GM19324 (cell line): ENCODE results near the gene CHRM4.

Experiments
- ATAC-seq: cut with Tn5 transposase; IDR thresholded peaks from one replicate; pipeline ENCODE4 v1.9.1; 2021; ENCODE audit warnings: mild to moderate bottlenecking, moderate library complexity; ENCODE audit not compliant: unreplicated experiment, low FRiP score

Gene CHRM4

GRCh38 chr11:46391578-46392420 is at the start of gene CHRM4:
TSS of gene CHRM4 (minus strand) at chr11:46391776. CDS start at chr11:46386557, 5,219 bp downstream.
- ATAC-seq: peak; percentile 3

GRCh38 chr11:46438211-46438610 is 46.6 kb upstream of the CHRM4 start:
- ATAC-seq: no peak

DNA sequence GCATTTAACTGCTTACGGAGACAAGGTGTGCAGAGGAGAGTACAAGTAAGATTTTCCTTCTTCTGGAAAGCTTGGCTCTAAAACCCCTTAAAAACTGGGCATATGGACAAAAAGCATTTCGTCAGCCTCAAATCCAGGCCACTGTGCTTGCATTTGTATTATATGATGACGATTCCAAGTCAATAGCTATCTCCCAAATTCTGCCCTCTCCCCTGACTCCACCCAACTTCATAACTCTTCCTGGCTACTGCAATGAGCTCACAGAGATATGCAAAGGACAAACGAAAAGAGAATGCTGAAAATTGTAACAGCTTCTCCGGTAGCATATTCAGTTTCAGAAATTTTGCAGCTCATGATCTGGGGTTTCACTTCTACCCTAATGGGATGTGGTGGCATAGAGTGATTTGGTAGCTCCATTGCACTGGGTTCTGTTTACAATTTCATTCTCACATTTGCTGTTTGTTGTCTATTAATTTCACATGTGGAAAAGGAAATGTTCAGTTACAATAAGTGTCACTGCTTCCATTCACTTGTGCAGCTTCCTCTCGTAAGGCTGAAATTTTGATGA is 45.6 kb upstream of the CHRM4 start:
- no peak for ATAC-seq

- no peak for ATAC-seq
Observed at GRCh38 chr11:46436113-46436512, 44.5 kb upstream of the CHRM4 start.

DNA sequence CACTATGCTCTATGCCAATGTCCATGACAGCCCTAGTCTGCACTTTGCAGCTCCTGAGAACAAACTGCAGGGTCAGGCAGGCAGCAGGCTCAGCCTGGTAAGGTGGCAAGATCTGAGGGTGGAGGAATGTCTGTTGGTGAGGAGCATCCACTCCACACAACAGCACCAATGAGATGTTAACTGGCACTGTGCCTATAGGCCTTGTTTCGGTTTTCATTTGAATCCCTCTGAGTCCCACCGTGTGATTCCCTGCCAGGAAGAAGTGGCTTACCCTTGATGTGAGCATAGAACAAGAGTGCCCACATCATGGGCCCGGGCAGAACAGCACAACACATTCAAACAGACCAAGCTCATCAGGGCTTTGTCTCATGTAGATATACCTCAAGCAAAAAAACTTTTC is 44.1 kb upstream of the CHRM4 start:
- no peak for ATAC-seq

DNA sequence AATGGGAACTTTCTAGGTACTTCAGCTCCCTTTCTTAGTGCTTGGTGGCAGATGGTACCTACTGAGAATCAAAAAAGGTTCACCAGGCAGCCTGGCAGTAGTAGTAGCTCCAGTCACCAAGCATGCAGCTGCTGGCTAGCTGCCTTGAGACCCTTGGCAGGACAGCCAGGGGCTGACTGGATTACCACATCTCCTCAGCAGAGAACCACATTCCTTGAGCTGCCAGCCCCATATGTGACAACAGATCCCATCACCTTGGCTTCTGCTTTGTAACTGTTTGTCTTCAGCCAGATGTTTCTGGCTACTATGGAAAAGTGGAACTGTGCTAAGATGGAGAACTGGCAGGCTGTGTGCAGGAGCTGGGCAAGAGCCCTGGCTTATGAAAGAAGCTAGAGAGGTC is 39.6 kb upstream of the CHRM4 start:
- no peak for ATAC-seq

DNA sequence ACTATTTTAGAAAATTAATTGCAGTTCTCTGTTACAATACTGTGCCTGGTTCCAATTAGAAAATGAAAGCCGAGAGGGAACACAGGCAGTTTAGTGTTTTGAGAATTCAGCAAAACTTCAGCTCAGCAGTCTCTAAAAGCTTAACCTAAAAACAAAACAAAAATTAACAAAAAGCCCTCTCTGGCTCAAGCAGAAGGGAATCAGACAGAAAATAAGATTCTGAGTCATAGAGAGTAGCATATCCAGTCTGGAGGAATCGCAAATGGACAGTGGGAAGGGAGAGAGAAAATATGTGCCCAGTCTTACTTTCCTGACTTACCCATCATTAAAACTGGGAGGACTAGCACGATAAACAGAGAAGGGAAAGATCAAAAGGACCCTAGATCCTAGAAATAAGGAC is 38.1 kb upstream of the CHRM4 start:
- ATAC-seq: no peak

DNA sequence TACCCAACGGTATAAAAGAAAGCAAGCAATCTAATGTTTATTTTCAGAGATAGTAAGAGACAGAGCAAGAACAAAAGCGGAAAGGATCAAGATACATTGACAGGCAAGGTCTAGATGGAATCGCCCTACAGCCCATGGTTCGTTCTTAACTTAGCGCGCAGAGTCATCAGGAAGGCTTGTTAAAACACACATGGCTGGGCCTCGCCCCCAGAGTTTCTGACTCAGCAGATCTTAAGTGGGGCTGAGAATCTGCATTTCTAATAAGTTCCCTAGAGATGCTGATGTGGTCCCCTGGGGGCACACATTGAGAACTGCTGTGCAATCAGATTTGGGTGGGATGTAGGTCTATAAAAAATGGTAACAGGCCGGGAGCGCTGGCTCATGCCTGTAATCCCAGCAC is 35.8 kb upstream of the CHRM4 start:
- ATAC-seq: no peak

DNA sequence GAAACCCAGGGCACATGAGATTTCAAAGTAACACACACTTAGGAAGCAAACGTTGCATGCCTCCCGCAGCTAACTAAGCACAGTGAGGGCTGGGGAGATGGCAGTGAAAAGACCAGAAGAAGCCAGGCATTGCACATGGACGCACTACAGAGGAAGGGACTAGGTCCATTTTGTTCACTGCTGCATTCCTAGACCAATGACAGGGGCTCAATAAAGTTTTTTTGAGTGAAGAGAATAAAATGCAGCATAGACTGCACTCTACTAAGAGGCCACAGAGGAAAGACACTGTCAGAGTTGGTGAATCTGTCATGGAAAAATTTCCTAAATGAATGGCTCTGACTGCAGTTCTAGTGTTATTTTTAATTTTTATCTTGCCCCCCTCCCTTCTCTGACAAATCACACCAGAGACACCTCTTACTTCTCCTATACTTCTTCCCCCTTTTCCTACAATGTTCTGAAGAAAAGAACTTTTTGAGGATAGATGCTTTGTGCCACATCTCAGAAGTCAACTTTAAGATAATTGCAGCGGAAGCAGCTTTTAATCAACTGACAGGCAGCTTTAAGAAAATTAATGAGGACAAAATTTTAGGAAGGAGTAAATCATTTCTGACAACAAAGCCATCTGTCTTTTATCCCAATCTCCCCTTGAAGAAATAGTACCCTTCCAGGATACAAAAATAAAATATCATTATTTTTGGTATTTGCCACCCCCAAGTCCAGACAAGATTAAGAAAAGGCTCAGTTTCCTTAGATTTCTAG is 34.8 kb upstream of the CHRM4 start:
- ATAC-seq: no peak

DNA sequence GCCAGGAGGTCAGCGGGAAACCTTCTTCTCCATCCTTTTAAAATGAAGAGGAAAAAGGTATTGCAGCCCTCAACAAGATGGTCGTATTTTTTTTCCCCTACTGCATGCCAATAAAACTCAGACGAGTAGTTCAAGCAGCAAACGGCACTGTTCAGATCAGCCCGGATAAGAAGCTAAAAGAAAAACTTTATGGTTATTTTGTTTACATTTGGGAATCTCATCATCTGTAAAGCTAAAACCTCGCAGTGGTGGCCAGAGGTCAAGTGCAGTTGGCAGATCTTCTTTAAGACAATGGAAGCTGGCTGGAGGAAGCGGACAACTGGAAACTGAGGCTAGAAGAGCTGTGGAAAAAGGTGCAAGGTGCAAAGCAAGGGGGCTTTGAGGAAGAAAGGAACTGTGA is 31.0 kb upstream of the CHRM4 start:
- no peak for ATAC-seq

DNA sequence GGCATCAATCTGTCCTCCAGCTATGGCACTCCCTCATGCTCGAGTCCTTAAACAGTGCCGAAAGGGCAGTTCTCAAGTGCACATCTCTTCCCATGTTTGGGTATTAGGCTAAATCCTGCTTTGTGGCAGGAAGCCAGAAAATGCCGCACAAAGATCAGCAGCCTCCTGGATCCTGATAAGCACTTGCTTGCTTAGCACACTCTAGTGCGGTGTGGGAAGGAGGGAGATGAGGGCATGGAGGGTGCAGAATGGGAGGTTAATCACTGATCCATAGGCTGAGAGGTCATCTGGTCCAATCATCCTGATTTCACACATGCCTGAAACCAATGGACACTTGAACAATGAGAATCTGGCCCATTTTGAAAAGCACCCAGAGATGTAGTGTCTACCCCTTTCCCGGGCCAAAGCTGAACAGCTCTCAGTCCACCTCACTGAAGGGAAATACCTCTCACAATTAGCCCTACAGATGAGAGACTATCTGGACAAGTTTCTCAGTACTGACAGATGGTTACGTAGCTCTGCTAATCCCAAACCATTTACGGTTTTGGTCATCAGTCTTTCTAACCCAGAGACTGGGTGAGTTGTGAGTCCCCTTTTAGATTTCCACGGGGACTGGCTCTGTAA is 29.8 kb upstream of the CHRM4 start:
- no peak for ATAC-seq

GRCh38 chr11:46420513-46420912 is 28.9 kb upstream of the CHRM4 start:
- ATAC-seq: no peak

GRCh38 chr11:46418751-46419150 is 27.2 kb upstream of the CHRM4 start:
- ATAC-seq: no peak

DNA sequence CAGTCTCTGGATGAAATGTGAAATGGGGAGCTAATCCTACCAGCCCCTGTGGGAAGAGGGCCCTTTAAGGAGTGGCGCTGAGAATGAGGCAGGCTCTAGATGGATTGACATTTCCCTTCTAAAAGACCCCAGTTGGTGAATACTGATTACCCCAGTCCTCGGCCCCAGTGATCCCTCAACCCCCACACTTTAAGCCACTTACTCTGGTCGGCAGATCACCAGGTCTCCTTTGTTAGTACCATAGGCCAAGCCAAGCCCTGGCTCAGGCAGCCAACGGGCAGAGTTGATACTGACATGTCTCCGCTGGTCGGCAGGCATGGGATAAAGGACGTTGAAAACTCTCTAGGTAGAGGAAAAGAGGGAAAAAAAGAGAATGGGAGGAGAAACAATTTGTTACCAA is 26.1 kb upstream of the CHRM4 start:
- ATAC-seq: no peak

DNA sequence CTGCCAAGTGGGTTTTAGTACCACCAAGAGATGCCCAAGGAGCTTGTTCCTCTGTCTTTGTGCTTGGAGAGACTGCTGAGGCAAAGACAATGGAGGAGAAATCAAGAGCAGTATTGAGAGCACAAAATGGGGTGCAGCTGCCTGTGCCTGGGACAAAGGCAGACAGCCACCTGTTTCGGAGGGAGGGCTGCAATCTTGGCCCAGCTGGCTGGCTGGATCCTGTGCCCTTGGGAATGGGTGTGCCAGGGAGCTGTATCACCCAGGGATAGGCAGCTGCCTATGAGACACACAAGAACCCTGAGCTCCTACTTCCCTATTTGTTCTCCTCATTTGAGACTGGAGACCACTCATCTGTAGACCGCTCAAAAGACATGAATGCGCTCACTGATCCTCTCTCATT is 23.3 kb upstream of the CHRM4 start:
- ATAC-seq: no peak

- no peak for ATAC-seq
Observed at GRCh38 chr11:46414466-46414796, 22.9 kb upstream of the CHRM4 start.

DNA sequence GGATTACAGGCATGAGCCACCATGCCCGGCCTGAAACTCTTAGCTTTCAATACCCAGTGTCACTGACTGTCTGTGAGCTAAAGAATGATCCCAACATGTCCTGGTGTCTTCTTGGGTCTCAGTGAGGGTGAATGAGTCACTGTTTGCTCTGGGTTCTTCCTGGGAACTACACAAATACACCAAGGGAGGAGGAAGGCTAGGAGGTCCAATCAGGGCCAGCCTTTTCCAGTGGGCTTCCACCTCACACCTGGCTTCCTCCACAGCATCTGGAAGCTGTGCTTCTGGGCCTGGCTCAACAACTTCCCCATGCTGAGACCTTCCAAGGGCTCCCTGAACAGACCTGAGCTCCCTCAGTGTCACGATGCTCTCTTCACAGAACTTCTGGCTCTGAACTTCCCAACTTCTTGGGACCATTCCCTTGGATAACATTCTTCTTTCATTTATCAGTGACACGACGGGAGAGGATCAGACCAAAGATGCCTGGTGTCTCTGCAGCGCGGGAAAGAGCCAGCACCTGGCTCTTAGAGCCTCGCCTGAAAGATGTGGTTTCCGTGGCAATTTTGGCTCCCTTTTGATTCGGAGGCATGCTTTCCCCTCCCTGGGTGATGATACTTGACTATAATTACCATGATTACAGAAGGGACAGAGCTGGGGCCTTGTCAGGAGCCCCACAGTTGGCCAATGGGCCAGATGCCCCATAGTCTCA is 22.3 kb upstream of the CHRM4 start:
- ATAC-seq: no peak

- ATAC-seq: no peak
Observed at GRCh38 chr11:46410021-46410420, 18.4 kb upstream of the CHRM4 start.

- ATAC-seq: no peak
Observed at GRCh38 chr11:46408407-46408986, 16.9 kb upstream of the CHRM4 start.

DNA sequence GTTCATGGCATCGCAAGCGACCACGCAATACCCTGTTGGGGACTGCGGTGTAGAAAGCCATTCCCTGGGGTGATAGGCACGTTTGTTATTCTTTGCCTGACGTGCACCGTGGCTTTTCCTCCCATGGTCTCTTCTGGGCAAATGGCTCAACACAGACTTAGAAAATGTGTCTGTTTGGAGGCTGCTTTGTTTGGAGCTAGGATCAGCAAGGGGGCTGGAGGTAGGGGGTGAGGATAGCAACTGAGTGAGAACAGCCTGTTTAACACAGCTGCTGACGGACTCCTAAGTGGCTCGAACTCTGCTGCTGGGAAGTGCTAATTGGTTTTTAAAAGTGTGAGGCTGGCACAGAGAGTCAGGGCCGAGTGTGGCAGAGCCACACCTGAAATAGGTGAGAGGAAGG is 16.1 kb upstream of the CHRM4 start:
- ATAC-seq: no peak
